GM18526 (cell line): ENCODE data around the gene CAST.

Experiments used
- POLR2A ChIP-seq: IDR thresholded peaks from 3 replicates; pipeline ENCODE4 v1.6.1; 2011; ENCODE audit not compliant: insufficient read length; ENCODE audit errors: extremely low read depth

CAST gene

DNA sequence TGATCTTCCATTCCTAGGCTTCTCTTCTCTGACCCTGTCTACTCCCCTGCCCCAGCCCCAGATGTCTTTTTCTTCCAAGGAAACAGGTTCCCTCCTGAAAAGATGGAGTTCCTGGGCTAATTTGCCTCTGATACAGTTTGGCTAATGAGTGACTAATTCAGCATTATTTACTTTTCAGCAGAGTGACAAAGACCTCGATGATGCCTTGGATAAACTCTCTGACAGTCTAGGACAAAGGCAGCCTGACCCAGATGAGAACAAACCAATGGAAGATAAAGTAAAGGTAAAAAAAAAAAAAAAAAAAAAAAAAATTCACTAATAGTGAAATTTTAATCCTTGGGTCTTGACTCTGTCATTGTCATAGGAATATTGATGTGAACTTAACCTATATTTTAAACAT lies 102.9 kb downstream of the CAST start:
- TF ChIP-seq POLR2A, result no peak

DNA sequence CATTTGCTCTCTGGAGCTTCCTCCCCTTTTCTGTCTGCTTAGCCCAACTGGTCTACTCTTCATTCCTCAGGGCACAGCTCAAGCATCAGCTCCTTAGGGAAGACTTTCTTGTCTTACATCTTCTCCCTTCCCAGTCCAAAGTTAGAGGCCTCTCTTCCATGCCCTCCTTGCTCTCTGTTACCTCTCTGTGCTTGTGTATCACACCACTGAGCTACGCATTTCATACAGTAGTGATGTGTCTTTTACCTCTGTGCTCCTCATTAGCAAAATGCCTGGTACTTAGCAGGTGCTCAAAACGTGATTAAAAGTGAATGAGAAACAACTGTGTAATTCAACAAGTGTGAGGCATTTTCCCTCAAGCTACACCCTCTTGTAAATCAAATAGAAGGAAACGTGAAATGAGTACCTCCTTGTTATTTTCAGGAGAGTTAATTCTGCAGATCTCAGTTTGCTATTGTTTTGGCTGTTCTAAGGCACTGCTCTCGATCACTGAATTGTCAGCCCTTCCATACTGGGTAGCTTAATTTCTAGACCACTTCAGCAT lies 106.6 kb downstream of the CAST start:
- TF ChIP-seq POLR2A, result no peak

DNA sequence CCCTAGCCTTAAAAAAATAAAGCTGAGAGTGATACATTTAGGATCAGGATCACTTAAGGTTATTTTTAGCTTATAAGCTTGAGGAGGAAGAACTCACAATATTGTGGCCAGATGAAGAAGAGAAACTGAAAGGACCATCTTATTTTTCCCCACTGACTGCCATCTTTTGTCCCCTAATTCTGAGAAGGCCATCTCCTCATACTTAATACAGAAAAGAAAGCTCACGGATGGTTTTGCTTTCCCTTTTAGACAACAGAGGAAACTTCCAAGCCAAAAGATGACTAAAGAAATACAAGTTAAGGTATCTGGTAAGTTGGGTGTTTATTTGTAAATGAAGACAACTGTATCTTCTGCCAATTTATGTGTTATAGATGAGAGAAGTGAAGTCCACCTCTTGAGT lies 109.2 kb downstream of the CAST start:
- TF ChIP-seq POLR2A, result no peak

DNA sequence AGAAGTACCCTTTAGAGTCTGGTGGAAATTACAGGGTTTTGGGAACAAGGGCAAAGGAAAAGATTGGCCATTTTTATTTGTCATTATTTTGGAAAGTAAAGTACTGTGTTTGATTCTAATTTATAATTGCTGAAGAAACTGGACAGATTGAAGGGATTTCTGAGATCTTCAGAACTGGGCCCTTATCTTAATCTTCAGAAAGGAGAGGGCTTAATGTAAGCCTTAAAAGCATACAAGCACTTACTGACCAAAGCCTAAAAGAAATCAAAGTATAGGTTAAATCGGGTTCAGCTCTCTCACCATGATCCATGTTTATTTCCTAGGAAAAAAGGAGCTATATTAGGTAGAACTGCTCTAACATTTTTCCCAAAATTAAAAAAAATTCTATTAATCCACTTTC lies 109.9 kb downstream of the CAST start:
- no peak for TF ChIP-seq POLR2A

DNA sequence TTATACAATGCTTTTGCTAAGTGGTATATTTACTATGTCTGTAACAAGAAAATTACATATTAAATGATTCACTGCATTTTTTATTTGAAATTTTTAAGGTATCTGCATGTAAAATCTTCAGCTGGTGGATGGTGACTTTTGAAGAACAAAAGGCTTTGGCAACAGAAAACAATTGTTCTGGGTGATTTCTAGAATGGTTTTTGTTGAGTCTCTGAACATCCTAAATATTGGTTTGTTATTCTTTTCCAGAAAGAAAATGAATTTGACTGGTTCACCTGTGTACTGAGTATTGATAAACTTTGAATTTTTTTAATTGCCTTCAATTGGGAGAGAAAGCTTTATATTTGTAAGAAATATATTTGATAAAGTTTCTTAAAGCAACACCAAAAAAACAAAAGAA lies 110.4 kb downstream of the CAST start:
- no peak for TF ChIP-seq POLR2A

DNA sequence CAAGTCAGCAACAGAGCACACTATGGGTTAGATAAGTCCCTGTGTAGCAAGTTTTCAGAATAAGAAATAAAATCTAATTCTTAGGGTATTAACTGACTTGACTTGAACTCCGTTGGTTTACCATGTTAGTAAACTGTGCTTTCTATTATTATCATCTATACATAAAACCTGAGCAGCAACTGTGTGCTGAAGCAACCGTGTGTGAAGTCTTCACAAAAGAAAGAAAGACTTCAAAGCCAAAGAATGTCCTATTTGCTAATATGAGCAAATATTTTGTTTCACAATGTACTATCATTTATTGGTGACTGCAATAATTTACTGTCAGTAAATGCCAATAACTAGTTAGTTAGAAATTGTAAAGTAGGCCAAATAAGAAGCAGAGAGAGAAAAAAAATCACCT lies 112.9 kb downstream of the CAST start:
- TF ChIP-seq POLR2A, result no peak

DNA sequence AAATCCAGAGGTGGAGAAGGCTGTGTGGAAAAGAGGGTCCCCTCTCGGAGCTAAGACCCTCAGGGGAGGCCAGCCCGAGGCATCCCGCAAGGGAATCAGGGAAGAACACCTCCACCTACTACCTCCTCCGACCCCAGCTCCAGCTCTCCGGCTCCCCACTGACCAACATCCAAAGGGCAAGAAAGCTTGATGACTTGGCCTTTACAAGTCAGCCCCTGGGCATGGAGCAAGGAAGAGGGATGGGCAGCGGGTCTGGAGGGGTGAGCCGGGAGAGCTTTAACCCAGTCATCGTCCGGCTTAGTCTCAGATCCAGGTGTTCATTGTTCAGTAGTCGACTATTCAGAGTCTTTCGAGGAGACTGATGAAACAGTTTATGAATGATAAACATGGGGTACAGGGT lies 113.5 kb downstream of the CAST start:
- no peak for TF ChIP-seq POLR2A

DNA sequence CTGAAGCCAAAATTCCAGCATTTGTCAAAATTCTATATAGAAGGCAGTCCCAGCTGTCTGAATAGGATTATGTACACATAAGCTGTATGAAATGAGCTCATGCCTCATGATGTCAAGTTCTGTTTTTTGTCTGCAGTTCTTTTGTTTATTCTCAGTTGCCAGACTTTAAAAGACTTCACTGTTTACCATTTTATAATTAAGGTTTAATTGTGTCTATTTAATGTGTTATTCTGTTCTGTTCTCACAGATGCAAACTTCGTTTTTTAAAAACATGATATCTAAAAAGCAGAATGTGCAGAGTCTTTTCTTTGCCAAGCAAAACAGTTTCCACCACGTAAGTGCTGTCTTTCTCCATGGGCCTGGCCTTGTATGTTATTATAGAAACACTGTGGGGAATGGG lies 114.4 kb downstream of the CAST start:
- TF ChIP-seq POLR2A, result no peak

DNA sequence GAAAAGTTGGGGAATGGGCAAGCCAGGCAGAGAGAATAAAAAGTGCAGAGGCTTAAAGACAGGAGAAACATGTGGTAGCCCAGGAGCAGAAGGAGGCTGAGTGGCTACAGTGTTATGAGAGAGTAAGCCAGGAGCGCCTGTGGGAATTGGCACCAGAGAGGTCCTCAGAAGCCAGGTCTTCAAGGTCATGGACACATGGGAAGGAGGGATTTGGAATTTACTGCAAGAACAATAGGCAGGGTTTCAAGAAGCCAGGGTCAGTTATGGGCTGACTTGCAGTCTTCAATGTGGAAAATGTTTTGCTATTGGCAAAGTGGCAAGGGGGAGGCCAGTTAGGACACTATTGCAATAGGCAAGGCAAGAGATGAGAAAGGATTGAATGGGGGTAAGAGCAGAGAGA lies 116.2 kb downstream of the CAST start:
- TF ChIP-seq POLR2A, result no peak

DNA sequence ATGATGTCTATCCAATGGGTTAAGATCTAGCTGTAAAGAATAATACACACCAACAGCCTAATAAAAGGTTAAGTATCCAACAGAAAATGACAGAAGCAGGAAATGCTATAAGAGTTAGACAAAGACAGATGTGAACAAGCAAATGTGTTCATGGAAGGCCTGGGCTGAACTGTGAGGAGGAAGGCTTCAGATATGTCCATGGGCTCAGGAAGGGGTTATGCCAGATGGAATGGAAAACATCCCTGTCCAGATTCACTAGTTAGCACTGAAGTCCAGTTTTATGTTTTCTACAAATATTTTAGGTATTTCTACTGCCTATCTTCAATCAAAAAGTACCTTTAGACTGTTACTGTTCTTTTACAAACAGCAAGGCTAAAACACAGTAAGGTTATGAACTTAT lies 118.5 kb downstream of the CAST start:
- TF ChIP-seq POLR2A, result no peak

DNA sequence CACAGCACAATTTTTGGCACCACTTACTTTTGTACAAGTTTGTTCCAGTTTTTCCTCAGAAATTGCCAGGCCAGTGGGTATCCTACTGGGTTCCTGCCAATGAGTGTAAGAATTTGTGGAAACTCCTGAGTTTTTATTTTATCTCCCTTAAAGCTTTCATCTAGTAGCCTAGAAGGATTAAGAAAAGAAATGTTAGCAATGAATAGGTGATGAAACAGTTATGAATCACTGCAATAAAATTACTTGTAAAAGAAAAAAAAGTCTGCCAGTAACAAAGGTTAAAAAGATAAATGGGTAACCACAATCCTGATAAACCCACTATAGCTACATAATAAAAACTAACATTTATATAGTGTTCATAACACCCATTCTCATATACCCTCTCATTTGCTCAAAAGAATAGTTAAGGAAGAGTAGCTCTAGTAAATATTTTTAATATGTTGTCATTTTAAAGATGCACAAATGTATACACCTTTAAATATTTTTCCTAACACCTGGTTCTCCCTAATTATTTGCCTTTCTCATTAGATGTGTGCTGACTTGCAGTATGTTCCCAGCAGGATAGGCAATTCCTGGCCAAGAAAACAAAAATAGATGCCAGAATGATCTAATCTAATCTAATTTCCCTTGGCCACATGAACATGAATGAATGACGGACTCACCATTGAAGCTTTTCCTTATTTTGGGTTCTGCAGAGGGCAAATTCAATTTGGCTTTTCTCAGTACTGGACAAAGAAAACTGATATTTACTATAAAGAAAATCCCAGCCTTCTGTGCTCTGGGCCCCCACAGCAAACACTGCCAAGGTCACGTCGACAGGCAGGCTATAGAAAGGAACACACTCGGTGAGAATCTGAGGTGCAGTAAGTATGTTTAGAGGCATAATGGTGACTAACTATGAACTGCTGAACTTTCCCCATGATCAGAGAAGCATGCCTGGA lies 119.1 kb downstream of the CAST start:
- no peak for TF ChIP-seq POLR2A

DNA sequence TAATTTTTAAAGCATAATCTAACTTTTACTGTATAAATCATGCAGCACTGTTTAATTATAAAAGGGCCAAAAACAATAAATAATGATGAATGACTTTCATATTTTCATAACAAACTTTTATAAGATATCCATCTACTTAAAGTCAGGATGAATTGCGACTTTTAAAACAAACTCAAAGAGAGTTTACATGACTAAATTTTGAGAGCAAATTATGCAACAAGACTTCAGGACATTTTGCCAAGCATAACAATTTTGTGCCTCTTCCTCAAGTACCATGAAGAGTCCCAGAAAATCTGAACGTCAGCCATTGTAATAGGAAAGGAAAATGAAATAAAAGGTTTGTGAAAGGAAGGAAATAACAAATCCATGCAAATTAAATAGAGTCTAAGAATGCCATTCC lies 121.2 kb downstream of the CAST start:
- TF ChIP-seq POLR2A, result no peak

DNA sequence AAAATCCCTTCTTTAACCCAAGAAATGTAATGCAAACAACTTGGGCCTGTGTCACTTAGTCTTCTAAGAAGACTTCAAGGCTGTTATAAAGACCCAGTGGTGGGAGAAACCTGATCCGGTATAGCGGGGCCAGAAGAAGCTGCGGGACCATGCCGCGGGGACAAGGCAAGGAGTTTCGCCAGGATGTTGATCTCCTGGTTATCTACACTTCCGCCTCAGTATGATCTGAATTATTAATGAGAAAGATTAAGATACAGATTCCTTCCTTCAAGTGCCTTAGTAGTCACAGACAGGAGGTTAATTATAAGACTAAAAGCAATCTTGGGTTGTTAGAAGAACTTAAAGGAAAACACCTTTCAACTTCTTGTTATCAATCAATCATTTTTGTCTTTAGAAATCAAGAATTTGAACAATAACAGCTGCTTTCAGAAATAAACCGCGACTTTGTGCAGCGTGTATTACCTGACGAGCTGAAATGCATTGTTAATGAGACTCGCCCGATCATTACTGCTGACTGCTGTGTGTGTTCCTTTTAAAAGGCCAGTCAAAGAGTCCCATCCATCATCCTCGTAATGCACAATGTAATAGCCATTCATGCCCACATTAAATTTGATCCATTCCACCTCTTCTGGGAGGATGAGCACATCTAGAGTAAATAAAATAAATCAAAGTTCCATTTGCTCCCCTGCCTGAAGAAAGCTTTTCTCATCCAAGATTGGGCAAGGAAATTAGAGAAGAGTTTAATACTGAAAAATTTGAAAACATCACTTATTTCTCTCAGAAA lies 123.3 kb downstream of the CAST start:
- no peak for TF ChIP-seq POLR2A

DNA sequence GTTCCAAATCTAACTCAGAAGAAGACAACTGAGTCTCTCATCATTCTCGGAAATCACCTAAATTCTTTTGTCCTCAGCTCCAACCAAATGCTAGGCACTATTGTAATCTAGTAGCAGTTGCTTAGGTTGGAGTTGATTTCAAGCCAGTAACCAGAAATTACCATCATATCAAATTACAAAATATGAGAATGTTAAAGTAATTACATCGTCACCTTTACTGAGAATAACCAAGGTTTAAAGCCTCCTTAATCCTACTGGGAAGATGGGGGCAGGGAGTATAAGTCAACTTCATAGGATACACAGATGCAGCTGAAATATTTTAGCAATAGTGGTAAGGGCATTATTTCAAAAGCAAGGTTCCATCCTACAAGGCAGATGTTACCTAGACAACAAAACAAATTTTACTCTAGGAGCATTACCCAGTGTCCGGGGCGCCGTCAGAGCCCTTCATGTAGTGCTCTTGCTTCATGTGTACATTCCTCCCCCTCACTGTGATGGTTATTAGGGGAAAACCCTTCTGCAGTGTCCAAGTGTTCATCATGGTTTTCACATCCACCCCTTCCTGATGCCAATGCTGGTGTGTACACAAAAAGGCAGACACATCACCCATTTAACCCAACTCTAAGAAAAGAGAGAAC lies 126.1 kb downstream of the CAST start:
- TF ChIP-seq POLR2A, result no peak

DNA sequence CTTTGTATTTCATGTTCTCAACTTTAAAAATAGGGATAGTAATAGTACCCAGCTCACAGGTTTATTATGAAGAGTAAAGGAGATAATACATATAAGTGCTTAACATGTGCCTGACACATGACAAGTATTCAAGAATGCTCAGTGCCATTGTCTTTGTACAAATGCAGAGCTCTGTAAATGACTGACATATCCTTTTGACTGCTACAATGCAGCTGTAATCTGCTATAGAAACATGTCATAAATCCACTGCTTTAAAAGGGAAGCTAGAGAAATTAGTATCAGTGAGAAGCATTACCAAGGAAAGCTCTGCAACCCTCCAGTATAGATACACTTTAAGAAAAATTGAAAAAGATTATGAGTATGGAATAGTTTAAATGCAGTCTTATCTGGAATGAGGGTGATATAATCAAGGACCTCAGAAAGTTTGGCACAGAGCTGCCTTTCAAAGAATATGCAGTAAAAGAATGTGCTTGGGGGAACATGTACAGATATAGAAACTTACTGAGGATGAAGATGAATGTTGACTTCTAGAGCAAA lies 127.7 kb downstream of the CAST start:
- no peak for TF ChIP-seq POLR2A
